Renal cortex interstitium (tissue), 15 donors: Measurements from ENCODE around the gene OR5W2. TPM values are rescaled to one million over a fixed set of nuclear protein-coding genes. Genes with fewer than 3 reads are reported as not detected.
"Not testable (repeated sequence)": the region's sequence is repeated elsewhere in the genome, so short reads cannot be mapped to it uniquely, and the experiment has no call there.

Source experiments
- DNase-seq, 11 donors: peaks; one replicate each; pipeline ENCODE4 v3.0.0-alpha.2; 2013; ENCODE audit warnings: low read depth in 9 of 11, low spot score in 4 of 11; ENCODE audit errors: extremely low read depth in 1 of 11
- long read RNA-seq, 16 experiments: transcript quantifications; one replicate each; lab custom pipeline, GENCODE V29; 2026
- polyA plus RNA-seq, 3 donors: library from polyadenylated mRNA; unstranded; fragments of 120-200 nt; gene quantifications; one replicate each; pipeline ENCODE4 v1.2.1, GENCODE V29; 2013; ENCODE audit not compliant: insufficient read length in 3 of 3

Gene OR5W2
- not detected for polyA plus RNA-seq
- long read RNA-seq, donor 1: 0 reads
- long read RNA-seq, donor 2: 0 reads
- long read RNA-seq, donor 3: 0 reads
- long read RNA-seq, donor 4: 0 reads
- long read RNA-seq, donor 5: 0 reads
- long read RNA-seq, donor 6, partial matches to known transcripts: 0 of 1 reads
- long read RNA-seq, donor 6, other reads (novel, unspliced or antisense): 0 of 1 reads
- long read RNA-seq, donor 7: 0 reads
- long read RNA-seq, donor 8: 0 reads
- long read RNA-seq, donor 9, partial matches to known transcripts: 0 of 1 reads
- long read RNA-seq, donor 9, other reads (novel, unspliced or antisense): 0 of 1 reads
- long read RNA-seq, donor 10: 0 reads
- long read RNA-seq, donor 11: 0 reads
- long read RNA-seq, donor 12: 0 reads
- long read RNA-seq, donor 13: 0 reads
- long read RNA-seq, donor 14: 0 reads
- long read RNA-seq, donor 15, partial matches to known transcripts: 0 of 1 reads
- long read RNA-seq, donor 15, other reads (novel, unspliced or antisense): 0 of 1 reads
- long read RNA-seq, donor 16: 0 reads

DNA sequence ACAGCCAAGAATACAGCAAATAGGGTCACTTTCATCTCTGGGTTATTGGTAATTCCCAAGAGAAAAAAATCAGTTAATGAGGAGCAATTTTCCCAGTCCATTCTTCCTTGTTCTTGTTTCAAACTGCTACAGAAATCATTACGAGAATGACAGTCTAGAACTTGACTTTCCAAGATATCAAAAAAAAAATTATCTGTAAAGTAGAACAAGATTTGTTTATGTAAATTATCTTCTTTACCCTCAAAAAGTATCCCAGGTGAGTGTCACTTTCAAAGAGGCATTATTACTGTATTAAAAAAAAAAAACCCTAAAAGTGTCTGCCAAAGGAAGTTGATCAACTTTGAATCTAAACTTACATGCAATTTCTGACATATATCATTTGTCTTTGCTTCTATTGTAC, at the start of gene OR5W2:
Gene OR5W2 (minus strand): TSS at position 101 of the 400 bp plus-strand sequence. CDS start 0 bp downstream, at position 101.
- no peak for DNase-seq

DNA sequence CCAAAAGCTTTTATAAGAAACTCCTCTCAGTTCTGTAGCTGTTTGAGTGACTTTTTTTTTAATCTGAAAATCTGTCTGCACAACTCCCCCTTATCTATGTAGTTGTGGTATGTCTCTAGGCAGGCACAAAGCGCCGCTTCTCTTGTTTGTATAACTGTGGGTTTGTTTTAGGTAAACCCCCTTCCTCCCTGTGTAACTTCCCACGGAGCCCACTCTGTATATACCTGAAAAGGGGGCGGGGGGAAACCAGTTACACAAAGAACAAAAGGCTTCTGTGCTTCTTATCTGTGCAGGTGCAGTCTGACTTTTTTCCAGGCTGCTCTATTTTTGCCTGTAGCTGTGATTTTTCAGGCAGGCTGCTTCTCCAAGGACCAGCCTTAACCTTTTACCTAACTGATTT, 42.1 kb upstream of the OR5W2 start:
- no peak for DNase-seq

DNA sequence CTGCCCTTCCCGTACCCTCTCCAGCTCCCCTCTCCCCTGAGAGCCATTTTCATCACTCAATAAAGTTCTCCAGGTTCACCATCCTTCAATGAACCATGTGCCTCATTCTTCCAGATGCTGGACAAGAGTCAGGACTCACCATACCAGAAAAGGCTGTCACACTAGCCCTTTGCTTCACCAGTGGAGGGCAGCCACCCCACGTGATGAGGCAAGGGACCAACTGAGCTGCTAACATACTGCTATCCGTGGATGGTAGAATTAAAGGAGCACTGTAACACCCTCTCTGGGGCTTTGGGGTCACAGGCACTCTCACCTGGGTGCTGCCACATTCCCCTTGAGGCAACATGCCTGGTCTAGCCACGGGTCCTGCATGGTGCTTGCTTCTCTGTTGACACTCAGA, 34.9 kb upstream of the OR5W2 start:
- no peak for DNase-seq

DNA sequence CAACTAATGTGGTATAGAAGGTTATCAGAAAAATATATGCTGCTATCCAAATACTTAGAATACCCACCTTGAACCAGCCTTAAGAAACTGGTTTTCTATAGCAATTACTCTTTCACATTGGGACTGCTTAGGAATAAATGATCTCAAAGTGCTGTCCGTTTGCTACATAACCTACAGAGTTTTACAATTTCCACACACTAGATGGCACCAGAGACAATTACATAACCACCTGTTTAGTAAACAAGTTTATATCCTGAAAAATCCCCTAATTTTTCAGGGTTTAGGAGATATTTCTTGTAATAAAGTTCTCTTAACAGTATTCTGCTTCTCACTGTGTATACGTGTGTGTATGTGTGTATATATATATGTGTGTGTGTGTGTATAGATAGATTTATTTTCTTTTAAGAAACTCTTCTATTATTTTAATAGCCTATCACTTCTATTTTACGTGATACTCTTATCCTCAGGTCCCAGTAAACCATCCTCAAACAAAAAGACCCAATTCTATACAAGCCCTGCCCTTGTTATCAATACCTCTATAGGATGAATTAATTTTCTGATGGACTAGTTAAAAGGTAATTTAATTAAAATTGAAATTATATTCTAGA, 28.5 kb upstream of the OR5W2 start:
- peak in 7 of 11 donors; percentile 2 to 17 (median 3) for DNase-seq

DNA sequence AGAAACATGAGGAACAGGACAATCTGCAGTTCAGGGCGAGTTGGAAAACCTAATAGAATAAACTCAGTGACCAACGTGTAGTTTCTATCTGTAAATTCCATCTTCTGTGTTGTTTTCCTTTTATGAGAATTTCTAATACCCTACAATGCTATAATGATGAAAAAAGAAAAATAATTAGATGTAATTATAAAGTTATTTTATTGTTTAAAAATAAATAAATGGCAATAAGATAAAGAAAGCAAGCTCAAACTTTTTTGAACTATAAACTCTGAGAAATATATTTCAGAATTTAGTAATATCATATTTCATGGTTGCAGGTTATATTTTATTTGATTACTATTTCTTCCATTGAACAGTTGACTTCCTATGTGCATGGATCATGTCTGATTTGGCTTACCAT, 21.9 kb upstream of the OR5W2 start, which contains the start of gene OR5I1:
Gene OR5I1 (minus strand): TSS at position 101 of the 400 bp plus-strand sequence. CDS start 0 bp downstream, at position 101.
- DNase-seq: no peak

DNA sequence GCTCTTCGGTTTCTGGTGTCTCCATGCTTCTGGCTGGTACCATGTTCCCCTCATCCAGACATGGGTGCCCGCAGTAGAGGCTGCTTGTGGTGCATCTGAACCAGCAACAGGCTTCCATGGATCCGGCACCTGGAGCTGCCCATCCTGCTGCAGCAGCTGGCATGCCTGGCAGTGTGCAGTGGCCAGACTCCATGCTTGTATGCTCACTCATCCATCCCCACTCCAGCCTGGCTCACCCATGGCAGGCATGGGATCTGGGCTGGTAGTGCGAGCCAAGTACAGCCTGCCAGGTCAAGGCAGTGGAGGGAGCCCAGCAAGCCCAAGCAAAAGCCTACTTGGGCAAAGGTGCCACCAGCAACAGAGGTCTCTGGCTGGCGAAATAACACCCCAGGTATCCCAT, 6.2 kb upstream of the OR5W2 start:
- DNase-seq: no peak

DNA sequence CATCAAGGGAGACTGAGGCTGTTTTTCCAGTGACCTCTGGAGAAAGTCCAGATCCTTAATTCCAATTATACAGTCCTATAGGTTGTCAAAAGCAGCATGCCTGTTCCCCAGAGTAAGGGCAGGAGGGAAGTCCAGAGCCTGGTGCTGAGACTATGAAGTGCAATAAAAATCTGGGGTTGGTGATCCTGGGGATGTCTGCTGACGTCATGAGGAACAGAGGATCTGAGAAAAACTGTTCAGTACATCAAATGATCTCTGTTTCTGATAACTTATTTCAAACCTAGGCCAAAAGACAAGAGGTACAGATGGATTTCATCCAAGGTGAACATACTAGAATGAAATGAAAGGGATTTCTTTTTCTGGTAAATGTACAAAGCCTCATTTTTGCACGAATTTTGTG, 12.1 kb downstream of the OR5W2 start:
- no peak for DNase-seq

DNA sequence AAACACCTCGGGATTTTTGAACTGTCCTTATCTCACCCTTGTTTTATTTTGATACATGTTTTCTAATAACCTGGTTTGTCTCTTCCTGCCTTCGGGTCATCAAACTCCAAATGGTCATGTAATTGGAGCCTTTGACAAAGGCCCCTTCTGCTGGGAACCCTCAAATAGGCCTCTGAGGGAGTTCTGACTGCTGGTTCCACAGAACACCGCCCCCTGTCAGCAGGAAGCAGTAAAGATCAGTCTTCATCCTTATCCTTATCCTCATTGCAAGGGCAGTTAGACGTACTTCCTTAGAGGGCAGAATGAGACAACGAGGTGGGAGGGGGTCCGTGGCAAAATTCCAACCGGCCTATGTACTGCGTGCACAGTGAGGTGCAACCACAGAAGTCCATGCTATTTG, 19.2 kb downstream of the OR5W2 start:
- DNase-seq: no peak

DNA sequence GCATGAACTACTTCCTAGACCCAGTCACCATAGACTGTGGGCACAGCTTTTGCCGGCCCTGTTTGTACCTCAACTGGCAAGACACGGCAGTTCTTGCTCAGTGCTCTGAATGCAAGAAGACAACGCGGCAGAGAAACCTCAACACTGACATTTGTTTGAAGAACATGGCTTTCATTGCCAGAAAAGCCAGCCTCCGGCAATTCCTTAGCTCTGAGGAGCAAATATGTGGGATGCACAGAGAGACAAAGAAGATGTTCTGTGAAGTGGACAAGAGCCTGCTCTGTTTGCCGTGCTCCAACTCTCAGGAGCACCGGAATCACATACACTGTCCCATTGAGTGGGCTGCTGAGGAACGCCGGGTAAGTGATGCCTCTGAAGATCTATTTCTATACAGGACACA, 28.9 kb downstream of the OR5W2 start:
- not testable (repeated sequence) for DNase-seq

DNA sequence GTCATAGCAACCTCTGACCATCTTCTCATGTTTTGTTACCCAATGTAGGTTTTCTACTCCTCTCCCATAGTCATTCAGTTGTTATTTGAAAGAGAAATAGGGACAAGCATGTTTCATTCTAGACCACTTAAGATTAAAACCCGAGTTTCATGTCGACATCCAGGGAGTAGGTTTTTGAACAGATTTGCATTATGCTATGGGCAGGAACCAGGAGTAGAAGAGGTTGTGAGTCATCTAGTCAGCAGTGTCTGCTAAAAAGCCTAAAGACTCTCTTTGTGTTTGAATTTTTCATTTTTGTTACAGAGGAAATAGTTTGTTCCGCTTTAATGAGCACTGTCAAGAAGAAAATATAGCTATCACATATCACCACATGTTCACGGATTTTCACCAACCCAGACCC, 29.4 kb downstream of the OR5W2 start:
- DNase-seq: not testable (repeated sequence)

DNA sequence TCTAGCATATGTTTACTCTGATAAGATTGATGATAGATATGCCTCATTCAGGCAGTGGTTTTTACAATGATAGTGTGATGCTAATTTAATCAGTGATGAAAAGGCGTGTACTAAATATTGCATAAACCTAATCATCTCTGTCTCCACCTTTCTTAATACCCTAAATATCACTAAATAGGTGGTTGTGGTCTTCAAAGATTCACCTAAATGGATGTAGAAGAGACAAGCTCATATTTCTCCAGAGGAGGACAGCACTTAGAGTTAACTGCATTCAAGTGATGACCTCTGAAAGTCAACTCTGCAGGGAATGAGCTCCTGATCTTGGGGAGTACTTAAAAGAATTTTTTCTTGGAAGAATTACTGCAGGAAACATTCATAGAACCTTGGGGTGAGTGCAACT, 31.4 kb downstream of the OR5W2 start, which contains the start of gene TRIM51:
Gene TRIM51 (plus strand): TSS at position 301 of the 400 bp plus-strand sequence. CDS start 2,132 bp downstream, outside the sequence.
- DNase-seq: not testable (repeated sequence)

DNA sequence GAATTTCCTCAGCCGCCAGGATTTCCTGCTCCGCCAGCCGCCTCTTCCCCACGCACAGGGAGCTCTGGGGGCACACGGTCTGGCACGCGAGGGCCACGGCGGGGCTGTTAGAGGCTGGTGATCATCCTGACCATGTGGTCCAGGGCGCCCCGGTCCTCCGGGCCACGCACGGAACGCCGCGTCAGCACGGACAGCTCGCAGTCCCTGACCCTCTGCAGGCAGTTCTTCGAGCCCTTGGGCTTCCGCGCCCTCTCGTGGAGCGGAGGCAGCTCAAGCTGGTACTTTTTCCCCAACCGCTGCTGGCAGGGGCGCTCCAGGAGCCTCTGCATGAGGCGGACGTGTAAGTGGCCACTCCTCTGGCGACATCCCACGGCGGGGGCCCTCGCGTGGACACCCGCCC, 41.2 kb downstream of the OR5W2 start:
- DNase-seq: not testable (repeated sequence)

DNA sequence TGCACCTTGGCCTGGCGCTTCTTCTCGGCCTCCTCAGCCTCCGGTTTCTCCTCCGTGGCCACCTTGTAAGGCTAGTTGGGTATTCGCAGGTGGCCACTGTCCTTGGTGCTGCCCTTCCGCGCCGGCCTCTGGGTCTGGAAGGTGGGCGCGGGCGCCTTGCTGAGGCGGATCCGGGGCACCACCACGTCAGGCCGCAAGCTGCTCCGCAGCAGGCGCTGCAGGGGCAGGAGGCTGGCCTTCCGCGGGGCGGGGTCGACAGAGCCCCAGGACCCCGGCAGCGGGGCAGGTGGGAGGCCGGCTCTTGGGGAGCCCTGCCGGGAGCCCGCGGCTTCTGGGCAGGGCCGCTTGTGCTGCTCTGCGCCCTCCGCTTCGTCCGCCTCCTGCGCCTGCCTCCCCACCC, 41.7 kb downstream of the OR5W2 start:
- DNase-seq: not testable (repeated sequence)

DNA sequence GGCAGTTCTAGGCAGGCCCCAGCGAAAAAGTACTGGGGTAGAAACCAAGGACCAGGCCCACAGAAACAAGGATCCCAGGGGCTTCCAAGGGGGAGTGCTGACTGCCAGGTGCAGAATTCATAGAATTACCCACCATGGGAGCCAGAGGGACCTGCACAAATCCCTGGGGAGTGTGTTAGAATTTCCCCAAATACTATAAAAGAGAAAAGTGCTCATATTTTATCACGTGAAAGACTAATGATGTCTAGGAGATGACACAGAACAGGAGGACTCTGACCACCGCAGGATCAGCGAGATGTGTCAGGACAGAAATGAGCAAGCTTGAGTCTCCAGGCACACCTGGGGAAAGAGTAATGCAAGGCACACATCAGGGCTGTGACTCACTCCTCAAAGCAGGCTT, 47.0 kb downstream of the OR5W2 start:
- not testable (repeated sequence) for DNase-seq

Other genes with a start within 250 kb of the OR5W2 start
- not detected for gene OR5D13, start 141.1 kb downstream of the OR5W2 start, polyA plus RNA-seq
- not detected for gene OR5D14, start 119.0 kb downstream of the OR5W2 start, polyA plus RNA-seq
- not detected for gene OR5L1, start 103.2 kb downstream of the OR5W2 start, polyA plus RNA-seq
- gene OR5D18, start 95.0 kb downstream of the OR5W2 start, polyA plus RNA-seq: not detected
- gene OR5L2, start 87.4 kb downstream of the OR5W2 start, polyA plus RNA-seq: not detected
- gene OR5D16, start 75.8 kb downstream of the OR5W2 start, polyA plus RNA-seq: not detected
- not detected for gene TRIM51, start 31.3 kb downstream of the OR5W2 start, polyA plus RNA-seq
- not detected for gene OR5I1, start 21.8 kb upstream of the OR5W2 start, polyA plus RNA-seq
- gene OR10AG1, start 55.4 kb upstream of the OR5W2 start, polyA plus RNA-seq: not detected
- gene OR5F1, start 80.0 kb upstream of the OR5W2 start, polyA plus RNA-seq: not detected
- gene OR5AS1, start 113.1 kb upstream of the OR5W2 start, polyA plus RNA-seq: under 1 TPM; 0.03 to 0.08 (median 0.06) TPM
- gene OR8I2, start 178.7 kb upstream of the OR5W2 start, polyA plus RNA-seq: not detected
- under 1 TPM in 1 of 3 donors, not detected in 2; 0.05 TPM for gene OR8H2, start 189.1 kb upstream of the OR5W2 start, polyA plus RNA-seq
- not detected for gene OR8H3, start 207.8 kb upstream of the OR5W2 start, polyA plus RNA-seq
- gene OR8J3, start 225.6 kb upstream of the OR5W2 start, polyA plus RNA-seq: not detected
- not detected for gene OR8K5, start 245.7 kb upstream of the OR5W2 start, polyA plus RNA-seq